Activated T-cell treated with anti-CD3 and anti-CD28 coated beads, Interleukin-2, amount 50 U/mL, for 48 hours (primary cell): ENCODE data around the gene ISCA1.

Source experiments
- DNase-seq, 2 experiments: peaks; one replicate each; pipeline ENCODE4 v3.0.0-alpha.2; 2020

The ISCA1 gene

GRCh38 chr9:86217076-86217755, 65.1 kb downstream of the ISCA1 start:
- DNase-seq = no peak
